H9 (cell line): Measurements from ENCODE around the gene SIVA1. TPM values are rescaled to one million over a fixed set of nuclear protein-coding genes. Genes with fewer than 3 reads are reported as not detected.

Experiments
- DNase-seq: peaks from one replicate; pipeline ENCODE4 v3.0.0-alpha.2; 2017
- H2AFZ ChIP-seq: one replicate; pipeline ENCODE4 v1.6.1; 2013; ENCODE audit warnings: mild to moderate bottlenecking, low read length, control low read depth, moderate library complexity
- H2AK5ac ChIP-seq: 2 replicates; pipeline ENCODE4 v1.6.1; 2013; ENCODE audit warnings: low read length, control low read depth, mixed read lengths; ENCODE audit not compliant: insufficient read length
- H2BK120ac ChIP-seq: one replicate; pipeline ENCODE4 v1.6.1; 2013; ENCODE audit warnings: low read depth, mild to moderate bottlenecking, low read length, control low read depth, inconsistent platforms; ENCODE audit not compliant: poor library complexity, severe bottlenecking
- H2BK12ac ChIP-seq: 2 replicates; pipeline ENCODE4 v1.6.1; 2013; ENCODE audit warnings: low read length, control low read depth, mixed read lengths, low read depth; ENCODE audit not compliant: insufficient read length
- H2BK15ac ChIP-seq: 2 replicates; pipeline ENCODE4 v1.6.1; 2013; ENCODE audit warnings: low read depth, low read length, control low read depth
- H2BK20ac ChIP-seq: one replicate; pipeline ENCODE4 v1.6.1; 2013; ENCODE audit warnings: low read depth, mild to moderate bottlenecking, low read length, control low read depth, inconsistent platforms; ENCODE audit not compliant: poor library complexity, severe bottlenecking
- H2BK5ac ChIP-seq: 2 replicates; pipeline ENCODE4 v1.6.1; 2013; ENCODE audit warnings: low read length, control low read depth, mixed read lengths; ENCODE audit not compliant: insufficient read length
- H3K14ac ChIP-seq: 2 replicates; pipeline ENCODE4 v1.6.1; 2013; ENCODE audit warnings: low read length, control low read depth; ENCODE audit not compliant: insufficient read depth
- H3K18ac ChIP-seq: 2 replicates; pipeline ENCODE4 v1.6.1; 2013; ENCODE audit warnings: low read depth, mild to moderate bottlenecking, mixed read lengths, low read length, control low read depth; ENCODE audit not compliant: insufficient read length
- H3K23ac ChIP-seq: 2 replicates; pipeline ENCODE4 v1.6.1; 2013; ENCODE audit warnings: low read length, control low read depth, mixed read lengths, low read depth; ENCODE audit not compliant: insufficient read length
- H3K23me2 ChIP-seq: 2 replicates; pipeline ENCODE4 v1.6.1; 2013; ENCODE audit warnings: low read depth, mild to moderate bottlenecking, mixed read lengths, low read length, control low read depth; ENCODE audit not compliant: insufficient read length, poor library complexity, severe bottlenecking
- H3K27ac ChIP-seq: 2 replicates; pipeline ENCODE4 v1.5.1; 2013; ENCODE audit warnings: low read length, control low read depth, mixed read lengths, low read depth; ENCODE audit not compliant: insufficient read length
- H3K27me3 ChIP-seq: 2 replicates; pipeline ENCODE4 v1.6.1; 2013; ENCODE audit warnings: low read length, control low read depth, inconsistent platforms; ENCODE audit not compliant: insufficient read depth
- H3K4ac ChIP-seq: 2 replicates; pipeline ENCODE4 v1.6.1; 2013; ENCODE audit warnings: low read depth, mild to moderate bottlenecking, control low read depth, inconsistent platforms, low read length, moderate library complexity
- H3K4me1 ChIP-seq: 2 replicates; pipeline ENCODE4 v1.6.1; 2013; ENCODE audit warnings: low read length, control low read depth, inconsistent platforms; ENCODE audit not compliant: insufficient read depth
- H3K4me2 ChIP-seq: 2 replicates; pipeline ENCODE4 v1.6.1; 2013; ENCODE audit warnings: low read length, control low read depth, mixed read lengths; ENCODE audit not compliant: insufficient read length, insufficient read depth
- H3K56ac ChIP-seq: 2 replicates; pipeline ENCODE4 v1.6.1; 2013; ENCODE audit warnings: low read depth, mild to moderate bottlenecking, mixed read lengths, low read length, control low read depth; ENCODE audit not compliant: insufficient read length
- H3K79me1 ChIP-seq: 2 replicates; pipeline ENCODE4 v1.6.1; 2013; ENCODE audit warnings: low read depth, mild to moderate bottlenecking, moderate library complexity, low read length, control low read depth, inconsistent platforms; ENCODE audit not compliant: insufficient read depth, poor library complexity, severe bottlenecking
- H3K79me2 ChIP-seq: 2 replicates; pipeline ENCODE4 v1.6.1; 2013; ENCODE audit warnings: low read length, control low read depth, inconsistent platforms; ENCODE audit not compliant: insufficient read depth
- H3K9ac ChIP-seq: 2 replicates; pipeline ENCODE4 v1.6.1; 2013; ENCODE audit warnings: low read length, control low read depth, mixed read lengths; ENCODE audit not compliant: insufficient read length; ENCODE audit errors: extremely low read depth
- H3K9me3 ChIP-seq: one replicate; pipeline ENCODE4 v1.6.1; 2013; ENCODE audit warnings: low read depth, low read length, inconsistent platforms; ENCODE audit not compliant: control insufficient read depth
- H3T11ph ChIP-seq: one replicate; pipeline ENCODE4 v1.6.1; 2013; ENCODE audit warnings: mild to moderate bottlenecking, low read length, control low read depth, inconsistent platforms
- H4K20me1 ChIP-seq: one replicate; pipeline ENCODE4 v1.6.1; 2013; ENCODE audit not compliant: control insufficient read depth, insufficient read length, insufficient read depth
- H4K5ac ChIP-seq: 2 replicates; pipeline ENCODE4 v1.6.1; 2013; ENCODE audit warnings: low read depth, mild to moderate bottlenecking, mixed read lengths, low read length, control low read depth; ENCODE audit not compliant: insufficient read length
- H4K8ac ChIP-seq: replicated peaks from 2 replicates; pipeline ENCODE4 v1.6.1; 2013; ENCODE audit warnings: low read length, control low read depth, mixed read lengths, low read depth; ENCODE audit not compliant: insufficient read length
- H4K91ac ChIP-seq: 2 replicates; pipeline ENCODE4 v1.6.1; 2013; ENCODE audit warnings: low read depth, mild to moderate bottlenecking, moderate library complexity, mixed read lengths, low read length, control low read depth; ENCODE audit not compliant: insufficient read length
- H3K27ac Mint-ChIP-seq, 3 experiments: 2 replicates in 2 of 3; 3 replicates in 1 of 3; pipeline ENCODE4 v1.8.0; 2020 to 2021; ENCODE audit warnings: mixed read lengths in 3 of 3, mild to moderate bottlenecking in 1 of 3, moderate library complexity in 1 of 3
- H3K27me3 Mint-ChIP-seq: 2 replicates; pipeline ENCODE4 v1.8.0; 2021; ENCODE audit warnings: low read depth, mild to moderate bottlenecking, moderate library complexity, mixed read lengths
- H3K36me3 Mint-ChIP-seq, 3 experiments: 2 replicates in 2 of 3; 3 replicates in 1 of 3; pipeline ENCODE4 v1.8.0; 2020 to 2021; ENCODE audit warnings: low read depth in 3 of 3, mixed read lengths in 3 of 3; ENCODE audit not compliant: insufficient read depth in 1 of 3
- H3K4me1 Mint-ChIP-seq, 2 experiments: 2 replicates each; pipeline ENCODE4 v1.8.0; 2020; ENCODE audit warnings: mixed read lengths in 2 of 2
- H3K4me3 Mint-ChIP-seq, 2 experiments: 2 replicates in 1 of 2; 3 replicates in 1 of 2; pipeline ENCODE4 v1.8.0; 2020 to 2021; ENCODE audit warnings: mild to moderate bottlenecking in 2 of 2, mixed read lengths in 2 of 2, moderate library complexity in 1 of 2
- H3K9me3 Mint-ChIP-seq, 2 experiments: 2 replicates in 1 of 2; 3 replicates in 1 of 2; pipeline ENCODE4 v1.8.0; 2020; ENCODE audit warnings: mild to moderate bottlenecking in 2 of 2, mixed read lengths in 2 of 2, moderate library complexity in 1 of 2
- CTCF ChIP-seq: fragments of 200-600 bp; sonication (generic); conservative IDR thresholded peaks from 3 replicates; pipeline ENCODE4 v1.8.0; 2021; ENCODE audit warnings: antibody characterized with exemption, mild to moderate bottlenecking
- WGBS: extraction: QIAGEN DNeasy Blood & Tissue Kit; methylation state at CpG from one replicate; pipeline ENCODE4 v1.1.7; 2013; ENCODE audit warnings: missing lambda C conversion rate, low lambda C conversion rate, mixed read lengths; ENCODE audit not compliant: insufficient read length; ENCODE audit errors: extremely low coverage; 5-methylcytosine and 5-hydroxymethylcytosine counted together
- total RNA-seq: library from RNA; stranded (reverse); gene quantifications from 2 replicates; pipeline ENCODE4 v1.2.1, GENCODE V29; 2021

The SIVA1 gene
- total RNA-seq, 1 experiment from 2014 or later, result 125 TPM

- no peak overlapping the region for H3K9ac ChIP-seq
- TF ChIP-seq CTCF, result no peak
- H4K91ac ChIP-seq, result no peak overlapping the region
- H2AK5ac ChIP-seq, result no peak overlapping the region
- Mint-ChIP-seq H3K27me3 (no peaks in the 10 kb centered on the region), H3K4me1 (peaks cover 15 to 21% of the 10 kb centered on the region in 2 experiments), H3K9me3 (peaks cover 10 to 14% of the 10 kb centered on the region in 2 experiments), H3K36me3 (peaks cover 37 to 58% (median 51%) of the 10 kb centered on the region in 3 experiments), H3K27ac (no peak overlapping the region; a peak in 1 of 7 replicates), H3K4me3 (no peak overlapping the region)
- no peaks in the 10 kb centered on the region for H3K27me3 ChIP-seq
- no peak overlapping the region for H3K14ac ChIP-seq
- H4K20me1 ChIP-seq, result no peaks in the 10 kb centered on the region
- H4K5ac ChIP-seq, result no peak overlapping the region
- no peak for DNase-seq
- no peak overlapping the region for H2AFZ ChIP-seq
- H3K9me3 ChIP-seq, result no peaks in the 10 kb centered on the region
- H2BK15ac ChIP-seq, result no peak overlapping the region
- H3K18ac ChIP-seq, result no peak overlapping the region
- peaks cover 2% of the 10 kb centered on the region for H3K23me2 ChIP-seq
- H3K4me1 ChIP-seq, result no peaks in the 10 kb centered on the region
- H3T11ph ChIP-seq, result no peak overlapping the region
- no CpG with 5 or more reads among the region's 24 CpGs for WGBS
- H4K8ac ChIP-seq, result no peak overlapping the region
- H2BK120ac ChIP-seq, result no peak overlapping the region
- no peak overlapping the region for H2BK12ac ChIP-seq
- no peak overlapping the region for H3K56ac ChIP-seq
- H3K4ac ChIP-seq, result no peak overlapping the region
- H3K4me2 ChIP-seq, result no peak overlapping the region
- no peak overlapping the region for H2BK5ac ChIP-seq
- no peak overlapping the region for H3K23ac ChIP-seq
- H3K79me2 ChIP-seq, result no peaks in the 10 kb centered on the region
- H3K79me1 ChIP-seq, result no peaks in the 10 kb centered on the region
- H3K27ac ChIP-seq, result no peak overlapping the region
- H2BK20ac ChIP-seq, result no peak overlapping the region
Measured at GRCh38 chr14:104770072-104770579, 17.2 kb downstream of the SIVA1 start.
